NCI-H82 treated with DMSO at 0.1 percent for 48 hours (cell line): Measurements from ENCODE around the gene CUL4B.
"Not testable (repeated sequence)": the region's sequence is repeated elsewhere in the genome, so short reads cannot be mapped to it uniquely, and the experiment has no call there.

ENCODE experiments used
- DNase-seq: peaks from one replicate; lab custom pipeline; 2025; ENCODE audit not compliant: unreplicated experiment; lab: John Stamatoyannopoulos, UW

The CUL4B gene

DNA sequence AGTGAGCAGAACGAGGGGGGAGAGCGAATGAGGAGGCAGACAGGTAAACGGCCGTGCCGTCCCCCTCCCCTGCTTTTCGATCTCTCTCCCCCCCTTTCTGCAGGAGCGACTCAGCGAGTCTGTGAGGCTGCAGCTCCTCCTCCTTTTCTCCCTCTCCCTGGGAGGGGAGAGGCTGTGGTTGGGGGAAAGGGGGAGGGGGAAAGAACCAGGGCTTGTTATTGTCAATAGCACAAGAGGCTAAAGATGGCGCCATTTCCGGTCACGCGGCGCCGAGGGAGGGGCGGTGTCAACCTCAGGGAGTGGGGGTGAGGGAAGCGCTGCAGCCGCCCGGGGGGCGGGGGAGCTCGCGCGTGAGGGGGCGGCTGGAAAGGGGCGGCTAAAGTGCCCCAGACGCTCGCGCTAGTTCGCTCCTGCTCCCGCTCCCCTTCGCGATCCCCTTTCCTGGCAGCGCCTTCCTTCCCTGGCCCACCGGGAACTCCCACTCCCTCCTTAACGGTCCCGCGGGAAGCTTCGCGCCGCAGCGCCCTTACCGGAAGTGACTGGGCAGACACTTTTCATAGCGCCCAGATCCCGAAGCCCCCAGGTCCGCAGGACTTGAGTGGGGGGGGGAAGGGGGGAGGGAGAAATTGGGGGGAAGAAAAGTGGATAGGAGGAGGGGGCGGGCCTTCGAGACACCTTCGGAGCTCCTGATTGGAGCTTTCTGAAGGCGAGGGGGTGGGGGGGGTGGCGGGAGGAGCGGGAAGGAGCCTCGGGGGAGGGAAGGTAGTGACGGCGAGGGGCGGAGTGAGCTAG lies at the start of gene CUL4B:
TSS of gene CUL4B (minus strand) at position 121 of the 792 bp plus-strand sequence. CDS start 324 bp downstream, outside the sequence.
- peak; percentile 88 for DNase-seq

DNA sequence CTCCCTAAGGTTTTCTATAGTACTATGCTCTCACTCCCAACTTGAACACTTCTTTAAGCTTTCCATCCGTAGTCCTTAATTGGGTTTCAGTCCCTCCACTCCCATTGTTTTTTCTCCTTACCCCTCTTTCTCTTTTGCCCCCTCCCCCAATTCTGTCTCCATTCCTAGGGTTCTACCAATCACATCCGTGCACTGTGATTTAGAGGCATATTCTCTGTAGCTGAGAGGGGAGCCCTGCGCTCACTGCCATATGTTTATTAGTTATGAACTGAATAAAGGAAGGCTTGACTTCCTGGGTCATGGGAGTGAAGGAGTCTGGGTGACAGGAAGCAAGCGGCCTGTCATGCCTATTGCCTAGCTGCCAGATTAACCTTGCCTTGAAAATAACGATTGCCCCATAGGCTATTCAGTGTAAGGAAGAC lies 43.6 kb upstream of the CUL4B start:
- DNase-seq = no peak

DNA sequence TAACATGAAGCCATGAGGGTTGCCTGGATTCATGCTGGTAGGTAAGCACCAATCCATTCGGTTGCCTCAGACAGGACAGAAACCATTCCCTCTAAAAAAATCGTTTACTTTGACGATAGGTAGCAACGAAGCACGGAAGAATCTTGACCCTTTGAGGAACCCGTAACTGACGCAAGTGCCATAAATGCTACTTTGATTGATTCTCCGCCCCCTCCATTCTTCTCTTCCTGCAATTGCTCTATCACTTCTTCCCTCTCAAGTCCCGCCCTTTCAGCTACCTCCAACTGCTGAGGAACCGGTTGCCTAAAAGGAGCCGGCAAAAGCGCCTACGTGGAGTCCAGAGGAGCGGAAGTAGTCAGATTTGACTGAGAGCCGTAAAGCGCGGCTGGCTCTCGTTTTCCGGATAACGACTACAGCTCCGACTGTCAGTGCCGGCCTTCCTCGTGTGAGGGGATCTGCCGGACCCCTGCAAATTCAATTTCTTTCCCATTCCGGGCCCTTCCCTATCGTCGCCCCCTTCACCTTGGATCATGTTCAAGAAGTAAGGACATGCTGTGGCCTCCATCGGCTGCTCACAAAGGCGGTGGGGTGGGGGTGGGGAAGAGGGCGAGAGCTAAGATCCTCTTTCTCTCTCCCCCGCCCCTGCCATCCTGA lies 43.1 kb upstream of the CUL4B start, which contains the start of gene MCTS1:
TSS of gene MCTS1 (plus strand) at position 395 of the 654 bp plus-strand sequence. CDS start at position 531, 136 bp downstream.
- peak; percentile 92 for DNase-seq

DNA sequence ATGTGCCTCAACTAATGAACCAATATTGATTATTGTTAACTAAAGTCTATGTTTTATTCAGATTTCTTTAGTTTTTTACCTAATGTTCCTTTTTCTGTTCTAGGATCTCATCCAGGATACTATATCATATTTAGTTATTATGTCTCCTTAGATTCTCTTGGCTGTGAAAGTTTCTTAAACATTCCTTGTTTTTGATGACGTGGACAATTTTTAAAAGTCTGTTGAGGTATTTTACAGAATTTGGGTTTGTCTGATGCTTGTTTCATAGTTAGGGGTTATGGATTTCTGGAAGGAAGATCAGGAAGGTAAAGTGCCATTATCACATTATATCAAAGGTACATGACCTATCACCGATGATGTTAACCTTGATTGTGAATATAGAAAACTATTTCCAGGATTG lies 24.9 kb upstream of the CUL4B start:
- no peak for DNase-seq

DNA sequence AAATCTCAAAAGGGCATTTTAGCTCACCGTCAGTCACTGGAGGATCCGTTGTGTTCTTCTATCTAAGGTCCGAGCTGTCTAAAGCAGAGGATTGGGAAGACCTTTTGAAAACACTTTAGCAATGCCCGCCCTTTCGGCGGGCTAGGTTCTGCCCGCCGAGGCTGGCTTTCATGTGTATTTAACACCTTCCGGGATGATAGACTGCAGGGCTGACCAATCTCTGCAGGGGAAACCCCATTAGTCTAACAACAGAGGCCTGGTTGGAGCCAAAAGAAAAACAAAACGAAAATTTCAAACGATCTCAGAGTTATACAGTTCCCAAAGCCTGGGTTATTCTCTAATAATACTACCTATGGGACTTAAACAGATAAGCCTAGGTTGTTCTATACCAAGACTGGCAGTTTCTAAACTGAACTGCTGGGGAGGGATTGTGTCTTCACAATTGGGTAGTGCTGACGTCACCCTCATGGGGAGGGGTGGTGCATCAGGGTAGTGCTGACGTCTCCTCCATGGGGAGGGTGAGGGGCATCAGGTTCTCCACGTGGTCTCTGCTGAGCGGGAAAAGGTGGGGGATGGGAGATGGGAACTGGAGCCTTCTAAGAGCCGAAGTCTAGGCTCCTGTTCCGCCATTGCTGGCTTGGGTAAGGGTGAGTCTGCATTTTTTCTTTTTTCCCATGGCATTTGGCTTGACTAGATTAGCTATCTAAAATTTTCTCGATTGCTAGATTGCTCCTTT lies 14.8 kb upstream of the CUL4B start:
- DNase-seq = no peak

DNA sequence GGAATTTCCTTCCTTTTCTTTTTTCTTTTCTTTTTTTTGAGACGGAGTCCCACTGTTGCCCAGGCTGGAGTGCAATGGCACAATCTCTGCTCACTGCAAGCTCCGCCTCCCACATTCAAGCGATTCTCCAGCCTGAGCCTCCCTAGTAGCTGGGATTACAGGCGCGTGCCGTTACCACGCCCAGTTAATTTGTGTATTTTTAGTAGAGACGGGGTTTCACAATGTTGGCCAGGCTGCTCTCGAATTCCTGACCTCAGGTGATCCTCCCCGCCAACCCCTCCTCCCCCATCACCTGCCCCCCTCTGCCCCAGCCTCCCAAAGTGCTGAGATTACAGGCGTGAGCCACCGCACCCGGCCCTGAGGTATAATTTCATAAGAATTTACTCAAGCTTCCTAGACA lies 13.0 kb upstream of the CUL4B start:
- DNase-seq = not testable (repeated sequence)

DNA sequence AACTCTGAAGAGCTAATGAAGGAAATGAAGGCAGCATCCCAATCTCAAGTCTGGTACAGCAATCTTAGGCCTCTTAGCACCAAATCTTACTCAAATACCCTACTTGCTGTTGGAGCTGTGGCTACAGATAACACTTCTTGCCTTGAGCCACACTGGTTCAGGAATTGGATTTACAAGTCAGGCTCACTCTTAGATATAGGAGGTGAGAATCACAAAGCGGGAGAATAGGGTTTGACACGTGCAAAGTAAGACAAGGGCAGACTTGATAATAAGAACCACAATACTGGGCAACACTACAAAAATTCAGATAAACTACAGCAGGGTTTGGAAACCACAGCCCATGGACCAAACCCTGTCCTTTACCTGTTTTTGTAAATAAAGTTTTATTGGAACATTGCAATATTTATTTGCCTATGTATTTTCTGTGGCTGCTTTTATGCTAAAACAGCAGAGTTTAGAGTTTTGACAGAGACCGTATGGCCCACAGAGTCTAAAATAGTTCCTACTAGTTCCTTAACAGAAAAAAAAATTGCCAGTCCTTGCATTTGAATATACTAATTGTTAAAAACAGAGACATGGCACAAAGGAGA lies 9.3 kb upstream of the CUL4B start:
- DNase-seq = no peak

DNA sequence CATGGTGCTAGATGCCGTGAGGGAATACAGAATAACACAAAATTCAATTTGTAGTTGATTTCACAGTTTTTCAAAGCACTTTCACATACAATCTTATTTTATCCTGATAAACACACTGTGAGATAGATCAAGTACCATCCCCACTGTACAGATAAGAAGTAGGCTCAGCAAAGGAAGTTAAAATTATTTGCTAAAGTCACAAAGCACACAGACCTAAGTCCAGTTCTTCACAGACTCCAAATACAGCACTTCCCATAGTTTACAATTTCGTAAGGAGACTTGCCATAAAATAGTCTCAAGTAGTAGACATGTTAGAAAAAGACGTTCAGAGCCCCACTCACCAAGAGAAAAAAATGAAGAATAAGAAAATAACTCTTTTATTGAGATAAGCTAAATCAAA lies 7.8 kb upstream of the CUL4B start:
- DNase-seq = no peak

DNA sequence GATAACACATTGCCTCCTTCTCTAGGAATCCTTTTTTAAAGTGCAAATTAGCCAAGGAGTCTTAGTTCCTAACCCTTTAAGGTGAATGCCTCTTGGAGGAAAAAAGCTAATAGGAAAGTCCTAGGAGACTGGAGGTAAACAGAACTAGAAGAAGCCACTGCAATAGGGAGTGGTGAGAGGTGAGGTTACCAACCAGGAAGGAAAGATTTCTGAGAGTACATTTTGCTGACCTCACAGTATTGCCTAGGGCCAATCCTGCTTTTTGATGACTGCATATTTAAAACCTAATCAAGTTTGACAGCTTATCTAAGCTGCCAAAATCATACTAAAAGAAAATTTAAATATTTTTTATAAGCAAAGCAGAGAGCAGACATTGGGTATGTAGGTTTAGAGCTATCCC lies 7.3 kb upstream of the CUL4B start:
- no peak for DNase-seq

DNA sequence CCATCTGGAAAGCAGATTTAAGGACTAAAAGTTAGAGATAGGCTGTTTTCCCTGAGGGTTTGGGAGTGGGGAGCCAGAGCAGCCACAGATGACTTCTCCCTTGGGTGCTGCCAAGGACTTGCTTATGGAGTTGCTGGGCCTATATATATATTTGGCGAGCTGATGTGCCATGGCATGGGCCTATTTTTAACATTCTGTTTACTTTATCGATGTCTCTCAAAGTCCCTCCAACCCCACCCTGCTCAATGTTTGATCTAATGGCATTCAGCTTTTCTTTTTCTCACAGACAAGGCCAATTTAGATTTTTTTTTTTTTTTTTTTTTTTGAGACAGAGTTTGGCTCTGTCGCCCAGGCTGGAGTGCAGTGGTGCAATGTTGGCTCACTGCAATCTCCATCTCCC lies 6.1 kb upstream of the CUL4B start:
- no peak for DNase-seq

DNA sequence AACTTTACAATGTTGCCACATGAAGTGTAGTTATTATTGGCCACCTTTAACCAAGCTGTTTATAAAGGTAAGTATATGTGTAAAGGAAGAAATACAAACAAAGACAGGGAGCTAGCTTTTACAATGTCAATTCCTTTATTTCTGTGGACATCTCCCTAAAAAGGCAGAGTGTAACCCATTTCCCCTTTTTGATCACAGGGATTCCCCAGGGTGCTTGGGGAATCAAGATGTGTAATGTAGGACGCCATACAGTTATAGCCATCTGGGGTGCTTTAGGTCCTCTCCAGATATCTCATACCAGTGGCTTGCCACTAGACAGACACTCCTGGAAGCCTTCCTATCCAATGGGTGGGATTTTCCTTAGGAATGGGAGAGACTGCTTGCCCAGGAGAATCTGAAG lies 4.2 kb upstream of the CUL4B start:
- no peak for DNase-seq

DNA sequence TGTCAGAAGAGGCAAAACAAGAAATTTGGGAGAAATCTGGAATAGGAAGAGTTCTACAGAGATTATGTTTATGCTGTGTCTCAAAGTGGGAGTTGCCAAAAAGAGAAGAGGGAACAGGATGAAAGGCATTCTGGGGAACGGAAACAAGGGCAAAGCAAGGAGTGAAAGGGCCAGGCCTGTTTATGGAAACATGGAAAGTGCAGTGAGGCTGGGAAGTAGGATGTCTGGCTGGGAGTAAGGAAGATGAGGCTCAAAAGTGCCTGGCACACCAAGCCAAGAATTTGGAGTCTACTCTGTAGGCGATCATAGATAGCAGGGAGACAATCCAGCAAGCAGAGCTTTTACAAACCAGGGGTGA lies 1.8 kb upstream of the CUL4B start:
- DNase-seq = no peak

DNA sequence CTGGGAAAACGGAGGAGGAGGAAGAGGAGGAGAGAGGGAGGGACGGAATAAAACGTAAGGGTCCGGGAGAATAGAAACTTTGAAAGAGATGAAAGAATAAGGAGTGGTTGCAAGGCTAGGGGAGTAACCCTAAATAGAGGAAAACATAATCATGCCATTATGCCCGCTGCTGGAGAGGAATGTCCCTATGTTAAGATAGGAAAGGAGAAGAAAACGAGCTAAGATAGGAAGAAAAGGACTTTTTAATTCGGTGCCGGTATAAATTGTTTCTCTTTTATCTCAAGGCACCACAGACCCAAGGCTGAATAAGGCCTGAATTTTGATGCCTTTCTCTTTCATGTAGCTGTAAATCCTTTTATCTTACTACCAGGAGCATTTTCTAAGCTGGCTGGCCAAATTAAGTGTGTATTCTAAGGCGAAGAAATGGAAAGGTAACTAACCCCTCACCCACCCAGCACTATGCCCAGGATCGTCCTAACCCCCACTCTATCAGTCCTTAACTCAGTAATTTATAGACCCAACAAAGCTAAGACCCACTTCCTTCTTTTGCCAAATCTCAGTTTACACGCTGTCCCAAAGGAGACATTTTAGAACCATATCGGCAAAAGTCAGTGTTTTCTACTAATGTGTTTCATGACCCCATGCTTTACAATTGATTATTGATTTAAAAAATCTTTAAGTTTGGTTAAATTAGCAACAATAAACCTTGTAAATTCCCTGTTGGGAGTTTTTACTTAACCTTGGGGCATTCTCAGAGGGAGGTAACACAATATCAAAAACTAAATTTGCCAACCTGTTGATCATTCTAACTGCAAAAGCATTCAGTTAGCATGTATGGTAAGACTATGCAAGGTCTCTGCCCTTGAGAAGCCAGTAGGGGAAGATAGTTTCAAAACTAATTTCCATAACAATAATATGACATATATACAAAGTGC lies 1.1 kb upstream of the CUL4B start:
- no peak for DNase-seq

DNA sequence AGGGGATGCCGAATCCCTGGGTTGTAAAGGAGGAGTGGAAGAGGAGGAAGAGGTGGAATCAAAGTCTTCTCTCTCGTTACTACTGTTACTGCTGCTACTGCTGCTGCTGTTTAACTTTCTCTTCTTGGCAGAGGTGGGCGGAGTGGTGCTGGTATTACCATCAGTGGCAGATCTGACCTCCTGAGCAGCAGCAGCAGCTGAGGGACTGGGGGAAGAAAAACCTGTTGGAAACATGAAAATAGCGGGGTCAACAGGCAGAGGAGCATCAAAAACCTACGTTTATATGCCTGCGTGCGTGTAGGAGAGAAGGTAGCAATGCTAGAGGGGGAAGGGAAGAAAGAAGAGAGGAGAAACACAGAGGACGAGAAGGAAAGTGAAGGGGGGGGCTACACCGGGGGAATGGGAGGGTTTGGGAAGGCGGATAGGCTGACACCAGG lies 339 bp downstream of the CUL4B start:
- no peak for DNase-seq

DNA sequence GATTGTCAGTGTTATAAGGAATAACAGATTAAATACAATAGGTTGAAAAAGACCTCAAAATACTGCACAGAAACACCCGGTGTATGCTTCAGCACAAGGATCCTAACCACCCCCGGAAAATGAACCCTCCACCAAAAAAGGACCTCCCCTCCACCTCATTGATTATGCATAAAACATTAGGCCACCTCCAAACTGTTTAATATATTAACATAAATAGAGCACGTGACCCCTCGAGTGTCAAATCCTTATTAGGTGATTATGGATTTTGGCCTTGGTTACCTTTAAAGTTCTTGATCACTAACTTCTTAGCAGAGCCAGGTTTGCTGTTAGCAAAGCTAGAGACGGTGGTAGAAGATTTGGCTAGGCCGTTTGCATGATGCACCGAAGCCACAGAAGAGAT lies 958 bp downstream of the CUL4B start:
- peak; percentile 37 for DNase-seq

DNA sequence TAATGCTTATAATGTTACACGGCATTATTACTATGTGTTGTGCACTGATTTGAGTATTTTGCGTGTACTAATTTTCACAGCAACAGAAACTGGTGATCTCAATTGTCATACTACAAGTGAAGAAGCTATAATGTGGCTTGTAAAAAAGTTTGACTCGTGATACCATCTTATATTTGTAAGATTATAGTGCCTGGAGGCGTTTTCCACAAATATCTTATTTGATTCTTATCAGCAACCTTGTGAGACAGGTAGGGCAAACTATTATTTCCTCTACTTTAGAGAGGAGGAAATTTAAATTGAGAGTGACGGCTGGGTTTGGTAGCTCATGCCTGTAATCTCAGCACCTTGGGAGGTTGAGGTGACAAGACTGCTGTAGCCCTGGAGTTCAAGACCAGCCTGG lies 4.5 kb downstream of the CUL4B start:
- DNase-seq = no peak

DNA sequence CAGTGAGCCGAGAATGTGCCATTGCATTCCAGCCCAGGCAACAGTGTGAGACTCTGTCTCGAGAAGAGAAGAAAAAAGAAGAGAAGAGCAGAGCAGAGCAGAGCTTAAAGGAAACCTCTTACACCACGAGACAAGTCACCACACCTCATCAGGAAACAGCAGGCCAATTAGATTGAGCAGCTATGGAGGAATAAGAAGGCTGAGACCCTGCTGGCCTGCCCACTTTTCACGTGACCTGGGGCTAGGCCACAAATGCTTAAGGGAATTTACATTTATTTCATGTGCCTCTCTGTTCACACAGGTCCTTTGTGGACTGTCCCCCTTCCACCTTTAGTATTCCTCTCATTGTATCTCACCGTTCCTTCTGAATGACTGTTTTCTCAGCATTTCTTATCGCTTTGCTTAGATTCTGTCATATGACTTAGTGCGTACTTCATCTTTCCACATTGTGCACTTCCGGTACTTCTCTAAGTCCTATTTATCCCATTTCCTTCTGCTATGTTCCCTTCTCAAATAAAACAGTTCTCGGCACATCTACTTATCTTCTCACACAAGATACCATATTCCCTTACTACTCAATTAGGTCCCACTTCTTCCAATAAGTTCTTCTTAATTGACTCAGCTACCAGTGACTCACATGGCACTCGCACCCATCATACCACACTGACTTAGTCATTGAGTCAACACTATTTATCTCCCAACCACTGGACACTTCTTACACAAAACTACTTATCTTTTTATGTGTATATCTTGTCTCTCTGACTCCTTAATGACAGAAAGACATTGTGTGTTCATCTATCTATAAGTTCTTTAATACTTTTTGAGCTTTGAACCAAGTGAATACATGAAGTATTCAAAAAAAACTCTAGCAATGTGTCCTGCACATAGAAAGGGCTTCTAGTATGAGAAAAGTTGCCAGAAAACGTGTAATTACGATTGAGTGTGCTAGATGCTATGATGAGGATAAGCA lies 11.0 kb downstream of the CUL4B start:
- no peak for DNase-seq

DNA sequence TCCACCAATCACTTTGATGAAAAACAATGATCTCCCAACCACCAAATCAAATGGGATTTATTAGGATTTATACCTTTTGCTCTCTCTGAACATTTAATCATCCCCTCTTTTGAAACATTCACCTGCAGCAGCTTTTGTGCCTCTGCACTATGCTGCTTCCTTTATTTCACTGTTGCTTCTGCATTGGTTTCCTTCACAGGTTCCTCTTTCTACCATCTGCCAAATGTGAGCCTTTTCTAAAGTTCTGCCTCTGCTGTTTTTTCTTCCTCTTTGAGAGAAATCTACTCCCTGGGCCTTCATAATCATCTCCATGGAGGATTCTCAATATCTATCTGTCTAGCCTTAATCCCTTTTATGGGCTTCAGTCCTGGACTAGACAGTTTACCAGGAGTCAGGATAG lies 24.7 kb downstream of the CUL4B start:
- DNase-seq = no peak
